Measurements from ENCODE around the gene ITGB2.

GRCh38 chr21:44967082-44968047, 46.7 kb upstream of the ITGB2 start:
- TF ChIP-seq CTCF (IDR thresholded peaks at IDR 0.05) (no peak), EZH2phosphoT487 (IDR thresholded peaks at IDR 0.05) (no peak)

Measured in neural progenitor cell (in vitro differentiated cells).